Measurements from ENCODE around the gene YAE1. TPM values are rescaled to one million over a fixed set of nuclear protein-coding genes. Genes with fewer than 3 reads are reported as not detected.

YAE1 gene
- total RNA-seq, 2 donors from 2014 or later: 11.9 to 19.9 TPM

GRCh38 chr7:39550411-39550810, 15.8 kb upstream of the YAE1 start:
- ATAC-seq (ENCODE audit: insufficient number of reproducible peaks, low FRiP score, low read depth) (no peak), DNase-seq (ENCODE audit: low spot score) (no peak)
- TF ChIP-seq CTCF (IDR thresholded peaks at IDR 0.05): no peak
- H3K36me3 ChIP-seq: no peaks in the 10 kb centered on the region
- no peak overlapping the region for H3K27ac ChIP-seq
- no peaks in the 10 kb centered on the region for H3K4me1 ChIP-seq (ENCODE audit: control insufficient read depth in 1 of 2, low read depth in 2 of 2)
- peaks cover 6% of the 10 kb centered on the region for H3K9me3 ChIP-seq
- H3K4me3 ChIP-seq: no peak overlapping the region
- H3K27me3 ChIP-seq (replicated peaks; ENCODE audit: insufficient read depth): peaks cover 7% of the 10 kb centered on the region

- Histone ChIP-seq H3K36me3 (no peaks in the 10 kb centered on the region), H3K9me3 (no peaks in the 10 kb centered on the region), H3K27ac (no peak overlapping the region), H3K4me3 (no peak overlapping the region), H3K4me1 (ENCODE audit: control insufficient read depth in 1 of 2, low read depth in 2 of 2) (no peaks in the 10 kb centered on the region), H3K27me3 (replicated peaks; ENCODE audit: insufficient read depth) (peaks cover 7% of the 10 kb centered on the region)
- no peak for TF ChIP-seq CTCF (IDR thresholded peaks at IDR 0.05)
- ATAC-seq (ENCODE audit: insufficient number of reproducible peaks, low FRiP score, low read depth): no peak
- no peak for DNase-seq (ENCODE audit: low spot score)
Observed at GRCh38 chr7:39553436-39553835, 12.8 kb upstream of the YAE1 start.

GRCh38 chr7:39554583-39555165, 11.5 kb upstream of the YAE1 start:
- Histone ChIP-seq H3K9me3 (no peaks in the 10 kb centered on the region), H3K36me3 (no peaks in the 10 kb centered on the region), H3K27me3 (replicated peaks; ENCODE audit: insufficient read depth) (peaks cover 7% of the 10 kb centered on the region), H3K27ac (no peak overlapping the region), H3K4me1 (ENCODE audit: control insufficient read depth in 1 of 2, low read depth in 2 of 2) (no peaks in the 10 kb centered on the region), H3K4me3 (no peak overlapping the region)
- no peak for TF ChIP-seq CTCF (IDR thresholded peaks at IDR 0.05)
- DNase-seq (ENCODE audit: low spot score) (no peak), ATAC-seq (ENCODE audit: insufficient number of reproducible peaks, low FRiP score, low read depth) (no peak)

DNA sequence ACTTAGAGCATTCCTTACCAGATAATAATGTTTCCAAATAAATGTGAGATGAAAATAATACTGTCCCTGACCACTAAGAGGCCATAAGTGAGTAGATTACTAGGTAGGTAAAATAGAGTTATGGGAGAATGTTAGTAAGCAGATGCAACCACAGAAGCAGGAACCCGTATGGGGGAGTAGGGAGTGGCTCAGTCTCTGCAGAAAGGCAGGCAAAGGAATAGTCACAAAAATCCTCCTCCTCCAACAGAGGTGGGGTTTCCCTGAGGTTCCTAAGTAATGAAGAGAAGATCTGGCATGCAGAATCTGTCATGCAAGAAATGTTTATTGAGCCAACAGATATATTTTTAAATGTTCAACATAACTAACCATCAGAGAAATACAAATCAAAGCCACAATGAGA, 9.0 kb upstream of the YAE1 start:
- no peak for ATAC-seq (ENCODE audit: insufficient number of reproducible peaks, low FRiP score, low read depth)
- H3K36me3 ChIP-seq: no peaks in the 10 kb centered on the region

DNA sequence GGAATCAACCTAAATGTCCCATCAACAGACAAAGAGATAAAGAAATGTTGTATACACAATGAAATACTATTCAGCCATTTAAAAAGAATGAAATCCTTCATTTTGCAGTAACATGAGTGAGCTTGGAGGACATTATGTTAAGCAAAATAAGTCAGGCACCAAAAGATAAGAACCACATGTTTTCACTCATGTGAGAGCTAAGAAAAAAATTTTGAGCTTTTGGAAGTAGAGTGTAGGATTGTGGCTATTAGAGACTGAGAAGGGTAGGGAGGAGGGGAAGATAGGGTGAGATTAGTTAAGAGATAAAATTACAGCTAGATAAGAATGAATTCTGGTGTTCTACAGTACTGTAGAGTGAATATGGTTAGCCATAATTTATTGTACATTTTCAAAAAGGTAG, 8.3 kb upstream of the YAE1 start:
- no peak for DNase-seq (ENCODE audit: low spot score)
- Histone ChIP-seq H3K27ac (no peak overlapping the region), H3K36me3 (no peaks in the 10 kb centered on the region), H3K9me3 (no peaks in the 10 kb centered on the region), H3K27me3 (replicated peaks; ENCODE audit: insufficient read depth) (peaks cover 7% of the 10 kb centered on the region), H3K4me1 (ENCODE audit: control insufficient read depth in 1 of 2, low read depth in 2 of 2) (no peaks in the 10 kb centered on the region), H3K4me3 (no peak overlapping the region)
- no peak for TF ChIP-seq CTCF (IDR thresholded peaks at IDR 0.05)
- no peak for ATAC-seq (ENCODE audit: insufficient number of reproducible peaks, low FRiP score, low read depth)

More for the DNA sequence above, 9.0 kb upstream of the YAE1 start:
- H3K4me3 ChIP-seq: no peak overlapping the region
- H3K27me3 ChIP-seq (replicated peaks; ENCODE audit: insufficient read depth): peaks cover 7% of the 10 kb centered on the region
- no peaks in the 10 kb centered on the region for H3K4me1 ChIP-seq (ENCODE audit: control insufficient read depth in 1 of 2, low read depth in 2 of 2)
- no peaks in the 10 kb centered on the region for H3K9me3 ChIP-seq
- TF ChIP-seq CTCF (IDR thresholded peaks at IDR 0.05): no peak
- H3K27ac ChIP-seq: no peak overlapping the region
- DNase-seq (ENCODE audit: low spot score): no peak

All from thoracic aorta (tissue), 2 donors.